Large intestine (tissue), 3 donors: ENCODE results near the gene SCGB3A2. TPM values are rescaled to one million over a fixed set of nuclear protein-coding genes. Genes with fewer than 3 reads are reported as not detected.

Source experiments
- DNase-seq, 2 donors: peaks; one replicate each; pipeline versions ENCODE4 v3.0.0 to v3.0.0-alpha.2; 2013
- H3K27ac ChIP-seq: one replicate; pipeline ENCODE4 v1.5.1; 2013; ENCODE audit warnings: low read length
- H3K27me3 ChIP-seq: 2 replicates; pipeline ENCODE4 v1.6.1; 2013; ENCODE audit warnings: low read length; ENCODE audit not compliant: control insufficient read depth, insufficient read depth
- H3K36me3 ChIP-seq: 2 replicates; pipeline ENCODE4 v1.6.1; 2013; ENCODE audit warnings: low read length; ENCODE audit not compliant: control insufficient read depth, insufficient read depth
- H3K4me1 ChIP-seq: one replicate; pipeline ENCODE4 v1.6.1; 2013; ENCODE audit warnings: low read length; ENCODE audit not compliant: control insufficient read depth, insufficient read depth
- H3K4me3 ChIP-seq: one replicate; pipeline ENCODE4 v1.5.1; 2013; ENCODE audit warnings: low read length
- H3K9me3 ChIP-seq: one replicate; pipeline ENCODE4 v1.6.1; 2013; ENCODE audit warnings: mild to moderate bottlenecking, low read depth, low read length, moderate library complexity; ENCODE audit not compliant: control insufficient read depth
- WGBS: methylation state at CpG from one replicate; pipeline ENCODE4 v1.1.5; 2013; ENCODE audit warnings: low lambda C conversion rate; ENCODE audit not compliant: insufficient coverage; 5-methylcytosine and 5-hydroxymethylcytosine counted together
- polyA plus RNA-seq: library from polyadenylated mRNA; unstranded; fragments of 120-200 nt; gene quantifications from one replicate; pipeline ENCODE4 v1.2.1, GENCODE V29; 2013

Gene SCGB3A2
- polyA plus RNA-seq, 1 donor = not detected

- Histone ChIP-seq H3K36me3 (no peaks in the 10 kb centered on the region), H3K27me3 (no peaks in the 10 kb centered on the region), H3K4me3 (no peak overlapping the region), H3K4me1 (no peaks in the 10 kb centered on the region), H3K9me3 (no peaks in the 10 kb centered on the region), H3K27ac (no peak overlapping the region)
- DNase-seq = no peak
- 95% methylated on average over 3 of the region's 3 CpGs for WGBS
Observed at GRCh38 chr5:147879784-147880183, 1.3 kb downstream of the SCGB3A2 start.

- Histone ChIP-seq H3K9me3 (no peaks in the 10 kb centered on the region), H3K27ac (no peak overlapping the region), H3K4me1 (no peaks in the 10 kb centered on the region), H3K4me3 (no peak overlapping the region), H3K36me3 (no peaks in the 10 kb centered on the region), H3K27me3 (no peaks in the 10 kb centered on the region)
- DNase-seq = no peak
- WGBS = 71% methylated on average over 1 of the region's 2 CpGs
Observed at GRCh38 chr5:147880487-147880886, 2.0 kb downstream of the SCGB3A2 start.

- Histone ChIP-seq H3K4me1 (no peaks in the 10 kb centered on the region), H3K4me3 (no peak overlapping the region), H3K36me3 (no peaks in the 10 kb centered on the region), H3K27ac (no peak overlapping the region), H3K9me3 (no peaks in the 10 kb centered on the region), H3K27me3 (no peaks in the 10 kb centered on the region)
- WGBS = 67% methylated on average over 1 of the region's 6 CpGs
- no peak for DNase-seq
Observed at GRCh38 chr5:147882586-147883313, 4.2 kb downstream of the SCGB3A2 start.

- H3K27me3 ChIP-seq = no peaks in the 10 kb centered on the region
- H3K4me3 ChIP-seq = no peak overlapping the region
- no peak for DNase-seq
- 20% methylated on average over 1 of the region's 3 CpGs for WGBS
- H3K27ac ChIP-seq = no peak overlapping the region
- no peaks in the 10 kb centered on the region for H3K9me3 ChIP-seq
- no peaks in the 10 kb centered on the region for H3K4me1 ChIP-seq
- H3K36me3 ChIP-seq = no peaks in the 10 kb centered on the region
Observed at GRCh38 chr5:147887026-147887627, 8.6 kb downstream of the SCGB3A2 start.

DNA sequence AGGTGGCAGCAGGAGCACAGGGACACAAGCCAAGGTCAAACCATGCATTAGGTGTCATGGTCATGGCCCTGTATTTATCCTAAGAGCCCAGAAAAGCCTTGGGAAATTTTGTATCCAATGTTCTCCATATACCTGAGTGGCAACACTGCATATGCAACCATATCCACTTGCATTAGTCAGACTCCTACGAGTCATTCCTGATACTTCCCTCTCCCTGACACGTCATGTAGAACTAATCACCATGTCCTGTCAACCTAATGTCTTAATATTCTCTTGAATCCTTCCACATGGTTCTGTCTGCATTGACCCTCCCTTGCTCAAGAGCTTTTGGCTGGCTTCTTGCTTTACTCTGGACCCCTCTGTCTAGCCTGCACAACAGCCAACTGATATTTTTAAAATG, 9.4 kb downstream of the SCGB3A2 start:
- no peak for DNase-seq
- H3K9me3 ChIP-seq = no peaks in the 10 kb centered on the region
- no peaks in the 10 kb centered on the region for H3K36me3 ChIP-seq
- H3K27me3 ChIP-seq = no peaks in the 10 kb centered on the region
- H3K4me1 ChIP-seq = no peaks in the 10 kb centered on the region
- 82% methylated on average over 2 of the region's 2 CpGs for WGBS
- no peak overlapping the region for H3K4me3 ChIP-seq
- no peak overlapping the region for H3K27ac ChIP-seq

DNA sequence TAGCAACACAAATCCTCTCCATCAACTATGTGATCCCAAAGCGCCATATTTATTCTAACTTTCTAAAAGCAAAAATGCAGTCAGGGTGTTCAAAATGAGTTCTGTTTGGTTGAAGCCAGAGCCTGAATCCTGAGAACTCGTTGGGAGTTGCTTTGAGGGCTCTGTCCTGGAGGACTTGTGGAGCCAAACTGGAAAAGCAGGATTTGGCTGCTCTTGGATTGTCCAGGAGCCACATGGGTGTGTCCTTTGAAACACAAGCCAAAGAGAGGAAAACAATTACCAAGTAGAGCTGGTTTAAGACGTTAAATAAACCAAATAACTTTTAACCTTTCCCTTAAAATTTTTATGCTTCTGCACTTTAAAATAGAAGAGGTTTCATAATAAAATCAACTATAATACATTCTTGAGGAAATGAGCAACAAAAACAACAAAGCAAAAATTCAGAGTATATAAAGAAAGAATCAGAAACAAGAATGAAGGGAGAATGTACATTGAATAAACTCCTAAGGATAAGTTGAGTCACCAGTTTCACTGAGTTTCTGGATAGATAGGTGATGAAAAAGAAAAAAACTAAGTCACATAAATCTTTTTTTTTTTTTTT, 14.3 kb downstream of the SCGB3A2 start:
- 0% methylated on average over 1 of the region's 3 CpGs for WGBS
- Histone ChIP-seq H3K27me3 (no peaks in the 10 kb centered on the region), H3K27ac (no peak overlapping the region), H3K36me3 (no peaks in the 10 kb centered on the region), H3K9me3 (no peaks in the 10 kb centered on the region), H3K4me1 (no peaks in the 10 kb centered on the region), H3K4me3 (no peak overlapping the region)
- DNase-seq = no peak

GRCh38 chr5:147893820-147894219, 15.3 kb downstream of the SCGB3A2 start:
- no peaks in the 10 kb centered on the region for H3K27me3 ChIP-seq
- H3K36me3 ChIP-seq = no peaks in the 10 kb centered on the region
- H3K9me3 ChIP-seq = no peaks in the 10 kb centered on the region
- no peak overlapping the region for H3K27ac ChIP-seq
- H3K4me1 ChIP-seq = no peaks in the 10 kb centered on the region
- no CpG with 5 or more reads among the region's 2 CpGs for WGBS
- no peak for DNase-seq
- H3K4me3 ChIP-seq = no peak overlapping the region

DNA sequence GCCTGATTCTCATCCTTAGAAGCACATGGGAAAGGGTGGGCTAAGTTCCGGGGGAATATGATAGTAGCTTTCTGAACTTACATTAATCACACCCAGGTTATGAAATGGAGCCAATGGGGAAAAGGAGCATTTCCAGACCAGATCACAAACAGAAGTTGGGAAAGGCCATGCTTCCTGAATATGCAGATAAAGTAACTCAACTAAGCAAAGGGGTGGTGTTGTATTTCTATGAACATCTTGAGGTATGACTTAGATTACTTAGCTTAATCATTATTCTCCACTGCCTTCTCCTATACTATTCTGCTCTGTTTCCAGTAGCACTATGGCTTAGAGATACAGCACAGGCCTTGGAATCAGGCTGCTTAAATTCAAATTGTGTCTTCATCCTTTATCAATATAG, 17.4 kb downstream of the SCGB3A2 start:
- WGBS = no CpG with 5 or more reads among the region's 1 CpG
- Histone ChIP-seq H3K9me3 (no peaks in the 10 kb centered on the region), H3K27me3 (no peaks in the 10 kb centered on the region), H3K27ac (no peak overlapping the region), H3K4me3 (no peak overlapping the region), H3K36me3 (no peaks in the 10 kb centered on the region), H3K4me1 (no peaks in the 10 kb centered on the region)
- DNase-seq = no peak

DNA sequence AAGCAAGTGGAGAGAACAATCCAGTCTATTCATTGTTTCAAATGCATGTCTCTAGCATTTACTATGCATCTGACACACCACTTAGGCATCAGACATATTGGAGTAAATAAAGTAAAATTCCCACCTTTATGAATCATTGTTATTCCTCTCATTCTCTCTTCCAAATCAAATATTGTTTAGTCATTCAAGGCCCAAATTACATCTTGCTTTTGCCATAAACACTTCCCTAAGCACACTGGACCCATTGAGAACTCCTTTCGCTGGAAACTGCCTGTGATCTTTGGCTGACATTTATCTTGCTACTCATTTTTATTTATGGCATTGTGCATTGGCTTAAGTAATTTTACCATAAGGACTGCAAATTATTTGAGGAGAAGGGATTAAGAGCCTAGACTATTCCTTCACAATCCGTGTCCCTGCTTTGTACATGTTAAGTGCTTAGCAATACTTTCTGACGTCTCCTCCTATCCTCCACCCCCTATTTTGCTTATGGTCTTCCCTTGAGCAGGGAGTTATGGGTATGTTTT, 20.4 kb downstream of the SCGB3A2 start:
- no peak for DNase-seq
- H3K4me1 ChIP-seq = no peaks in the 10 kb centered on the region
- WGBS = 100% methylated on average over 2 of the region's 3 CpGs
- no peaks in the 10 kb centered on the region for H3K36me3 ChIP-seq
- H3K9me3 ChIP-seq = no peaks in the 10 kb centered on the region
- H3K27ac ChIP-seq = no peak overlapping the region
- H3K27me3 ChIP-seq = no peaks in the 10 kb centered on the region
- no peak overlapping the region for H3K4me3 ChIP-seq

DNA sequence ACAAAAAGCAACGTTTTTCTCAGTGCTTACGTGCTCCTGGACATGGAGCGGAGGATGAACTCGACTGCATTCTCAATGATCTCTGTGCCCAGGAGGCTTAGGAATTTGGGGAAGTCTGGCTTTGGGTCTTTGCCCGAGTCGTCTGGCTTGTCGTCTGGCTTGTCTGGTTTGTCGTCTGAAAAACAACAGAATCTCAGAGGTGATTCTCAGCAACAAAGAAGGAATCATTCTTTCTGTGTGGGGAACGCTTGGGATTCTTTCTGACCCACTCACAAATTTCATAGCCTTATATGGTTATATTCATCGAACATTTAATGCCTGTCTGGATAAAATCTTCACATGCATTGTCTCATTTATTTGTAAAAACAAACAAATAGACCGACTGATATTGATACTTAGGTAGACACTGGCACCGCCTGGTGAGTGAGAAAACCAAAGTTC, 23.1 kb downstream of the SCGB3A2 start:
- DNase-seq = no peak
- no peaks in the 10 kb centered on the region for H3K9me3 ChIP-seq
- no peaks in the 10 kb centered on the region for H3K36me3 ChIP-seq
- no peaks in the 10 kb centered on the region for H3K27me3 ChIP-seq
- H3K27ac ChIP-seq = no peak overlapping the region
- no peak overlapping the region for H3K4me3 ChIP-seq
- no CpG with 5 or more reads among the region's 12 CpGs for WGBS
- no peaks in the 10 kb centered on the region for H3K4me1 ChIP-seq
